Measurements from ENCODE around the gene WWOX.

The WWOX gene

DNA sequence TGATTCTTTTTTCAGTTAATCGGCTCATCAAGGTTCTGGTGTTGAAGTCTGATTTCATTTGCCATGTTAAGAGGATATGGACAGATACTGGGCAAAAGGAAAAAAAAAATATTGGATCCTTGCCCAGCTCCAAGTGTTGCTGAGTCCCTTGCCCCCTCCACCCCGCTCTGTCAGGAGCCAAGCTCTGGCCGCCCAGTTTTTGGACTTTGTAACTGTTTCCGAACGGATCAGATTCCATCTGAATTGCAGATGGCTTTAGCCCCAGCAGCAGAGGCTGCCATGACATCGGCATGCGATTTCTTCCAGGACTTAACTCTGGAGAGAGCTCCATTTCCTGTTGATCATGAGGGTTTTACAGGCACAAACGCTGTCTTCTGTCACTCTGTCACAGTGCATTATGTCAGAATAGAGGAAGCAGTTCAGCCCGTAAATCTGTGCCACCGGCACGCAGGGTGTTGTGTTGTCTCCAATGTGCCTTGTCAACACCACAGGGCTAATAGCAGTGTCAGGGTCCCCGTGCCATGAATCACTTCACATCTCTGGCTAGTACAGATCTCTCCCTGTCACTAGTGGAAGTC lies 885.5 kb downstream of the WWOX start:
- DNase-seq (ENCODE audit: insufficient read length, low spot score) (no peak), FAIRE-seq (no peak)
- TF ChIP-seq, protein P1, sequence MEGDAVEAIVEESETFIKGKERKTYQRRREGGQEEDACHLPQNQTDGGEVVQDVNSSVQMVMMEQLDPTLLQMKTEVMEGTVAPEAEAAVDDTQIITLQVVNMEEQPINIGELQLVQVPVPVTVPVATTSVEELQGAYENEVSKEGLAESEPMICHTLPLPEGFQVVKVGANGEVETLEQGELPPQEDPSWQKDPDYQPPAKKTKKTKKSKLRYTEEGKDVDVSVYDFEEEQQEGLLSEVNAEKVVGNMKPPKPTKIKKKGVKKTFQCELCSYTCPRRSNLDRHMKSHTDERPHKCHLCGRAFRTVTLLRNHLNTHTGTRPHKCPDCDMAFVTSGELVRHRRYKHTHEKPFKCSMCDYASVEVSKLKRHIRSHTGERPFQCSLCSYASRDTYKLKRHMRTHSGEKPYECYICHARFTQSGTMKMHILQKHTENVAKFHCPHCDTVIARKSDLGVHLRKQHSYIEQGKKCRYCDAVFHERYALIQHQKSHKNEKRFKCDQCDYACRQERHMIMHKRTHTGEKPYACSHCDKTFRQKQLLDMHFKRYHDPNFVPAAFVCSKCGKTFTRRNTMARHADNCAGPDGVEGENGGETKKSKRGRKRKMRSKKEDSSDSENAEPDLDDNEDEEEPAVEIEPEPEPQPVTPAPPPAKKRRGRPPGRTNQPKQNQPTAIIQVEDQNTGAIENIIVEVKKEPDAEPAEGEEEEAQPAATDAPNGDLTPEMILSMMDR (IDR thresholded peaks at IDR 0.05; ENCODE audit: insufficient read depth, missing control alignments): no peak

DNA sequence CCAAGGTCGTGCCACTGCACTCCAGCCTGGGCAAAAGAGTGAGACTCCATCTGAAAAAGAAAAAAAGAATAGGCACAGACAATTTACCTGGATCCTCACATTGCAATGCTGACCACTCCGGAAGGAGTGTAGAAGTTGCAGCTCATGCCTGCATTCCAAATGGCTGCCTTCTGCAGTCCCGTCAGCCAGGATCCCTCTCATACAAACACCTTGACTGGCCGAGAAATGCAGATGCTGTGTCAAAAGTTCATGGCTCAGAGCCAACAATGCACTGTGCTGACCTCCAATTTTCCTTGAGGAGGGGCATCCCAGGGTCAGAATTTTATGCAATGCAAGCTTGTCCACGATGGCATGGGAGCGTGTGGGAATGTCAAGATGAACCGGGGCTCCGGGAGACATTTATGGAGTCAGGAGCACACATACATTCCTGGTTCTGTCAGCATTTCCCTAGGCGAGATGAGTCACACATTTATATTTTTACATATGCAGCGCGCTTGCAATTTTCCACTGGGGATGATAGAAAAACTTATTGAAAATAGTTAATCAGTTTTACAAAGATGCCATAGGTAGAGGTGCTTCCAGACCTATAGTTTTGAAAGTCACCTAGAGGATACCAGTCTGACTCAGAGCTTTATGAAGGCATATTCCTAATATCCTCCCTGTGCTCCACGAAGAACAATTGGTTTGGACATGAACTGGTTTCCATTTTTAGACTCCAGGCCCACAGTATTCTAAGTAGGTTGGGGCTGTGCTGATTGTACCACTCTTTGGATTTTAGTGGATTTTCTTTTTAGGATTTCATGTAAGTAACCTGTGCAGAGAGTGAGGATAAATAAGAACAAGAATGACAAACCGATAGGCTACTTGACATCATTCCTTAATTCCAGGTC lies 886.5 kb downstream of the WWOX start:
- FAIRE-seq (no peak), DNase-seq (ENCODE audit: insufficient read length, low spot score) (no peak)
- TF ChIP-seq, protein P1 (IDR thresholded peaks at IDR 0.05; ENCODE audit: insufficient read depth, missing control alignments): no peak

DNA sequence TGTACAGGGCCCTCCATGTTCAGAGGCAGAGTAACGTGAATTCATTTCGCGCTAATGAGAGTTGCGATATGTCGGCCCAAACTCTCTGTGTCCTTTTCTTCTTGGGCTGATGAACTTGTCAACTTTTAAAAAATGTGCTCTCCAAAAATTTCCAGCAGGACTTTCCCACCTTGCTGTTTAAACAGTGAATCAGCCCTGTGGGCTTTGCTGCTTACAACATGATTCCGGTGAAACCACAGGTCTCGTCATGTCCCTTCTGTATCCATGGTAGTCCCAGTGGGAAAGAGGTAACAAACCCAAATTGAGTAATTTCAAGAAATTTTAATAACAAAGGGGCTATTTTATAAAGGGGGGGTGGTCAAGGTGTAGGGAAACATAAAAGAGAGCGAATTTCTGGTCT lies 888.2 kb downstream of the WWOX start:
- DNase-seq (ENCODE audit: insufficient read length, low spot score) (no peak), FAIRE-seq (no peak)
- TF ChIP-seq, protein P1 (IDR thresholded peaks at IDR 0.05; ENCODE audit: insufficient read depth, missing control alignments): no peak

DNA sequence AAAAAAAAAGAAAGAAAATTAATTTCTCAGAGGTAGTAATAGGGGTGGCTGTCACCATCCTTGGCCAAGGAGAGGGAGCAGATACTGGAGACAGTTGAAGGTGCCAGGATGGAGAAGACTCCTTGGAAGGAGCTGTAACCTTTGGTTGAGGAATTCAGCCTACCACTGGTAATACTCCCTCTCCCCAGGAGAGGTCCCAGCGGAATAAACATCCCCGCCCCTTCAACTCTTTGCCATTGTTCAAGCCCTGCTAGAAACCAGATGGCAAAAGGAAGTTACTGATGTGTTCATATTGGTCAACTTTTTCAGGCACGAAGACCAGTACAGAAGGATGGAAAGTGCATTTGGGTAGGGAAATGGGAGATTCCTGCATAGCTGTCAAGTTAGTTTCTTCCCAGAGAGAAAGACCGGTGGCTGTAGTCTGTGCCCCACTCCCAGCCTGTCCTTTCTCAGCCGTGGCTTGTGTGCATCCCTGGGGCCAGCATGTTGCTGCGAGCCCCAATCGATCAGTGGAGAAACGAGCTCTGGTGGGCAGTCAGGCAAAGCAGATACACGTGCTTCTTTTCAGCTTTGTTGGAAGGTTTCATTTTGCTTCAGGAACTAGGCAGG lies 889.0 kb downstream of the WWOX start:
- DNase-seq (ENCODE audit: insufficient read length, low spot score) (no peak), FAIRE-seq (no peak)
- TF ChIP-seq, protein P1 (IDR thresholded peaks at IDR 0.05; ENCODE audit: insufficient read depth, missing control alignments): no peak

DNA sequence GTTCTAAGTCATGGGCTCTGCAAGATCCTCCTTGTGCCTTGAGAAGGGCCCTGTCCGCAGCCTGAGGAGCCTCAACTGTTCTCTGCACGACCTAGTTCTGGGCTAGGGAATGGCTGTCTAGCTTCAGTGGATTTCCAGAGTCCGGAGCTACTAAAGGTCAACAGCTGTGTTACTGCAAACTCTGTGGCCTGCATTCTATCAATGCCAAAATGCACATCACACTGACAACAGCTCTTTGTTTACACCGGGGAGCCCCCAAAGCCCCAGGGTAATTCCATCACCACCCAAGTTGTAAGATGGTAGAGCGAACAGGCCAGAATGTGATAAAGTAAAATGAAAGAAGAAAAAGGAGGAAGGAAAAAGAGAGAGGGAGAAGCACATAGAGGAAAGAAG lies 890.9 kb downstream of the WWOX start:
- no peak for DNase-seq (ENCODE audit: insufficient read length, low spot score)
- no peak for FAIRE-seq
- TF ChIP-seq, protein P1 (IDR thresholded peaks at IDR 0.05; ENCODE audit: insufficient read depth, missing control alignments): no peak

DNA sequence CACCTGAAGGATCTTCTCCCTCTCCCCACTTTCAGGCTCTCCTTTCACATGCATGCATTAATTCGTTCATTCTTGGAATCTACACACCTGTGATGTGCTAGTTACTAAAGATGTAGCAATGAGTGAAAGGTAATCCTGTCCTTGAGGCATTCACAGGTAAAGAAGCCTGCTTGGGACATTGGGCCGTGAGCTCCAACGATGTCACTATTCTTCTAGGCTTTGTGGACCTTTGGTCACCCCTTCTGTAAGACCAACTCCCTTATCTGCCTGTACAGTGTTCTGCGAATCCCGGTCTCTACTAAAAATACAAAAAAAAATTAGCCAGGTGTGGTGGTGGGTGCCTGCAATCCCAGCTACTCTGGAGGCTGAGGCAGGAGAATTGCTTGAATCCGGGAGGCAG lies 892.5 kb downstream of the WWOX start:
- no peak for FAIRE-seq
- no peak for DNase-seq (ENCODE audit: insufficient read length, low spot score)
- TF ChIP-seq, protein P1 (IDR thresholded peaks at IDR 0.05; ENCODE audit: insufficient read depth, missing control alignments): no peak
